ENCODE results near the gene SENP8.
A peak's percentile ranks its signal among the peaks of the same experiment; 100 is the strongest.
"Not testable (repeated sequence)": the region's sequence is repeated elsewhere in the genome, so short reads cannot be mapped to it uniquely, and the experiment has no call there.

Gene SENP8

DNA sequence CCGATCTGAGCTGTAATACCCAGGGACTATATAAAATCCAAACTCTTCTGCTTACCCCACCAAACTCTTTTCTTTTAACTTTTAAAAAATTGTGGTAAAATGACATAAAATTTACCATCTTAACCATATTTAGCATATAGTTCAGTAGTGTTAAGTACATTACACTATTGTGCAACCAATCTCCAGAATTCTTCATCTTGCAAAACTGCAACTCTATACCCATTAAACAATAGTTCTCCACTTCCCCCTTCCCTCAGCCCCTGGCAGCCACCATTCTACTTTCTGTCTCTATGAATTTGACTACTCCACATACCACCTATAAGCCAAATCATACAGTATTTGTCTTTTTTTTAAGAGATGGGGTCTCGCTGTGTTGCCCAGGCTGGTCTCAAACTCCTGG, 38.7 kb downstream of the SENP8 start:
- DNase-seq, result no peak

DNA sequence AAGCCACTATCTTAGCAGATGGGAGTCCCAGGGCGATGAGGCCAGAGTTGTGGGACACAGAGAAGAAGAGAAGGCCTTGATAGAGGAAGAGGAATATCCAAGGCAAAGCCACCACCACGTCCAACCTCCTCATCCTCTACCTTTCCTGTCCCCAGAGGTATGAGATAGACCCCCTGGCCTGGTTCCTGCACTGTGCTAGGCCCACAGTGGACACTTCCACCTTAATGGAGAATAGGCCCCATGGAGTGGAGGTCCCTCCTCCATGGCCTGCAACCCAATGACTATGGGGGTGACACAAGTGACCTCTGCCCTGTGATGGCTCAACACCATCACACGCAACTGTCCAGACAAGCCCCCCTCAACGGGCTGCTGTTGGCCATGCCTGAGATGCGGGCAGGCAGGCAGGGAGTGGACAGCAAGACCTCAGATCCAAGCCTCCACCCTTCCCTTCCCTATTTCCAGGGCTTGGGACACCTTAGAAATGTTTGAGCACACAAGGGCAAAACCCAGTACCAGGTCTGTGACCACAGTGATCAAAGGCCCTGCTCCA, 42.6 kb downstream of the SENP8 start:
- no peak for DNase-seq

DNA sequence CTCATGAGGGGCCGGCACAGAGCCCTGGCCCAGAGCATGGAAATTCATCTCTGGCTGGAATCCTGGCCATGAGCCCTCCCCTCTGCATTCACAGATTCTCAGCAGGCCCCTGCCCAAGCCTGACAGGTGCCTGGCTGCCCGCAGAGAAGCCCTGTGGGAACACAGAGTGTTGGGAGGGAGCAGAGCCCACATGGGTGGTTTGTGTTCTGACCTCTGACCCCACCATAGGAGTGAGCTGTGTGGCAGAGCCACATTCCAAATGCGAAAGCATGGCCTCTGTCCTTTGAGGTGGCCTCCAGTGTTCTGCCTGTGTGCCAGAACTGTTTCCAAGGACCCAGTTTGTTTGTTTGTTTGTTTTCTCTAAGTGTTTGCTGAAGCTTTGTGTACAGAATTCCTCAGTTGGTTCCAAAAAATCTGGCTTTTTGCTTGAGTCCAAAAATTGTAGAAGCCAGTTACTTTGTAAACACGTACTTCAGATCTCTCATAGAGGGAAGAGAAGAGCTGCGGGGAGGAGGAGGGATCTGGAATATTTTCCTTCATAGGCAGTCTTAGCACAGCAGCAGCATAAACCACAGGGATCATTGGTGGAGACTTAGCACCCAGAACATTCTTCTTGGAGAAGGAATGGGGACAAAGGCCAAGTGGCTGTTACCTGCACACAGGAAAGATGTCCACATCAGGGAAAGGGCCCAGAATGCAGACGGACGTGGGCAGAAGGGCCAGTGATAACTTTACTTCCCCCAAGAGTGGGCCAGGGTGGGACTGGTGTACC, 43.3 kb downstream of the SENP8 start:
- DNase-seq, result no peak

DNA sequence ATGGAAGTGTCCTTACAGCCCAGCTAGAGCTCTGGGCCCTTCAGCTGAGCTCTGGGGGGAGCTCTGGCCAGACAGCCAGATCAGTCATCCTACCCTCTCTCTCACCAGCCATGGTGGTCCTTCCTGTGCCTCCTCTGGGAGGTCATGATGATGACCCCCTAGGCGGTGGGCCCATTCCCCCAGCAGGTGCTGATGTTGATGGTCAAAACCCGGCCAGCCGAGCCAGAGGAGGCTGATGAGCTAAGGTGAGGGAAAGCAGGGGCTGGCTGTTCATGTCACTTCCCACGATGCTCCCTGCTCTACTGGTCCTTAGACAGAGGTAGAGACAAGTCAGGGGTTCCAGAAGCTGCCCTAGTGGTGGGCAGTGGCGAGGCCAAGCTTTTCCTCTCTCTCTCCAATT, 44.4 kb downstream of the SENP8 start:
- DNase-seq, result no peak

DNA sequence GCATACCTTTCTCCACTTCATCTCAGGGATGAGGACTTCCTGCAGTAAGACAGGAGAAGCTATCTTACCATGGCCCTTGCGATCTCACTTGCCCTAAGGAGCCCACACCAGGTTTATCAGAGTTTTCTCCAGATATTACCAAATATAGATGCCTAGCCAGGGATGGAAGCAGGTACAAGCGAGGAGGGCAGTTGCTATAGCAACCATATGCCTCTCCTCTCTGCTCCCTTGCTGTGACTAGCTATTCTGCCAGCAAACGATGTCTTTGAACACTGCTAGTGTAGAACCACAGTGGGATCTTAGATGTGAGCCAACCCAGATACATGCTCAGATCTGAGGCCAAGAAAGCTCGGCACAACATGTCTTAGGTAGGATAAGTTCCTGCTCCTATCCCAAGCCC, 45.5 kb downstream of the SENP8 start:
- DNase-seq, result peak in 1 of 3 experiments; percentile 56

DNA sequence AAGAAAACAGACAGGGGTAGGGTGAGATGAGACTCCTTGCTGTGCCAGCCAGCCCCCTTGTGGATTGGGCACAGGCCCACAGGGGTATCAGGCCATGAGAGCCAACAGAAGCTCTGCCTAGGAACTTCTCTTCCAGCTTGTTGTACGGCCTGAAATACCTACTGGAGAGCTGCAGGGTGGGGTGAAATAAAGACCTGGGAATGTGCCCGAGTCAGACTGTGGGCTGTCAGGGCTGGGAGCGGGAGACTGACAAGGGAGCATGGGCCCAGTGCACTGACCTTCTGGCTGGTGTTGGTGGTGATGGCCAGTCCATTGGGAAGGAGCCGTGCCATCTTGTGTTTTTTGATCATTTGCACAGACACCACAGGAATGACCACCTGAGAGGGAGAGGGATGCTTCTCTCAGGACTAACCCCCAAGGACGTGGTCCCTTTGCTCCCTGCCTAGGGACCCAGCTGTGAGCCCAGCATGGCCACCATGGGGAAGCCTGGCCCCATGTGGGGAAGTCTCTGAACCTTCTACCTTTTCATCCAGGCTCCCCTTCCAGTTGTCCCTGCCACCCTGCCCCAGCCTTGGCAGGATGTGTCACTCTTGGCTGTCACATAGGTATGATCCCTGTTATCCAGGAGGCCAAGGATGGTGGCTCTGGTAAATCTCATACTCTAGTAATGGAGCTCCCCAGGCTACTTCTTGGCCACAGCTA, 48.7 kb downstream of the SENP8 start:
- no peak for DNase-seq

DNA sequence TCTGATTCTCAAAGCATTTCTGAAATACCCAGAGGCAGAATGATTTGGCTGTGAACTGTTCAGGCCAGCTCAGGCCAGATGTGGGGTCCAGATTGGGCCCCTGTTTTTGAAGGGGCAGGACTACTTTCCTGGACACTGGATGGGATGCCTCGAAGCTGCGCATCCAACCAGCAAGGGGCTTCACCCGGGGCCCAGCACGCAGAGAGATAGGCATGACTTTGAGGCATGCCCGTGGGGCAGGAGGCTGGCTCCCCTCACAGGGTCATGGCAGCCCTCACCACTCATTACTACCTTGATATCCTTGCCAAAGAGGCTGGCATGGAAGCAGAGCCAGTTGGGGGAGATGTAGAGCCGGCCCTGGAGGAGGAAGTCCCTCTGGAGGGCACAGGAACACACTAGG, 49.2 kb downstream of the SENP8 start:
- no peak for DNase-seq

DNA sequence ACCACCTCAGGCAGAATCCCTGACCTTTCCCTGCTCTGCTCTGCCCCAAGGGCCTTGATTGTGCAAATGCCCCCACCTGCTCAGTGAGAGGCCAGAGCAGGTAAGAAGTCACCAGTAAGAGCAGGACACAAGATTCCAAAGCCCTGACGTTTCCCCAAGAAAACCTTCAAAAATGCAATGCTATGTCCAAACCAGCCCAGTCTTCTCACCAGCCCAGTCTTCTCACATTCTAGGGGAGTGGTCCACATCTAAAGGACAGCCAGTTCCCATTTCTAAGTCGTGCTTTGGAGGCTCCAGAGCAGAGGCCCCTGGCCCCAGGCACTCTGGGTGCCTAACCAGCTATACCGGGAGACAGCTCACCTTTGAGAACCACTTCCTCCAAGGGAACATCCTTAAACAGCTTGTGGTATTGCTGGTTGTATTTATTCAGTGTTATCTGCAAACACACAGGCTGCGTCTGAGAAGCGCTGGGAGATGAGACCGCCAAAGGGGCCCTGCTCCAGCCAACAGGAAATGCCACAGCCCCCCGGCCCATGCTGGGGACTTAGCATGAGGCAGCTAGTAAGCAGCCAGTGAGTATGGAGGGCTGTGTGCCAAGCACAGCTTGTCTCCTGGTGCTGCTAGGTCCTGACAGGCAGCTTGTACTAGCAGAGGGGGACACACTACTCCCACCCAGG, 50.1 kb downstream of the SENP8 start:
- no peak for DNase-seq

DNA sequence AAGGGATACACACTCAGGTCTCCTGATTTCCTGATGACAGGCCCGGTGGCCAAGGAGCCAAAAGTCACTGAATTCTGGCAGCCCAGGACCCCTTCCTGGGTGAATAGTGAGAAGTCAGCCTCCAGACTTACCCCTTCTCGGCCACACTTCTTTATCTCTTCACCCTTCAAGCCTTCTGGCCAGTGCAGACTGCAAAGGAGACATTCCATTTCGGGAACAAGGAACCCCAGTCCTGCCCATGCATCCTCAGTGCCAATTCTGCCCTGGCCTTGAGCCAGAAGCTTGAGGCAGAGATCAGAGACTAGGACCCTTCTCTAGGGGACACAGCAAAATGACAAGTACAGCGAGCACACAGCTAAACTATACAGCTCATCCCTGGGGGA, 50.6 kb downstream of the SENP8 start:
- DNase-seq, result no peak

DNA sequence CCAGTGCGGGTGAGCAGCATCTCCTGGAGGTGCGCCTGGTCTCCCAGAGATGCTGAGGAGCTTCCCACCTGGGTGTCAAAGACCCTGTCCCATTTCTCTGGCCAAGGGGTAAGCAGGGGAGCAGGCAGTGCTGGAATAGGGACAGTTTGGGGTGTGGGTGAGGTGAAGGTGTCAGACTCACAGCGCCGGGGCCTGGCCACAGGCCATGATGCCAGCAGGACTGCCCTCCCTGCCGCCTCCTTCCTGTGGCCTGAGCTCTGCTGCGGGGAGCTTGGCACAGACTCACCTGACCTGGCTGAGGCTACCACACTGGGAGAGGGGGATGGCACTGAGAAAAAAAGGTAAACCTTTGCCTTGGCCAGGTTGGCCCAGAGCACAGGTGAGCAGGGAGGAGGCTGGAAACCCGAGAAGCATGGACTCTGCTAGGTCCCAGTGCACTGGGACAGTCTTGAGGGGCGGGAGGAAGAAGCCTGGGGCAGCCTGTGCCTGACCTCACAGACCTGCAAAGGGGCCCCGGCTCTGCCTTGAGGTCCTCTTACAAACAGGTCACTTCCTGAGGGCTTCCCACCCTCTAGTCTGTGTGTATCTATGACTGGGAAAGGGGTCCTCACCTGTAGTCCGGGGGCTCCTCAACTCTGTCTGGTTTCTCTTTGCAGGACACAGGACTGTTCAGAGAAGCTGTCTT, 51.2 kb downstream of the SENP8 start:
- DNase-seq, result no peak

DNA sequence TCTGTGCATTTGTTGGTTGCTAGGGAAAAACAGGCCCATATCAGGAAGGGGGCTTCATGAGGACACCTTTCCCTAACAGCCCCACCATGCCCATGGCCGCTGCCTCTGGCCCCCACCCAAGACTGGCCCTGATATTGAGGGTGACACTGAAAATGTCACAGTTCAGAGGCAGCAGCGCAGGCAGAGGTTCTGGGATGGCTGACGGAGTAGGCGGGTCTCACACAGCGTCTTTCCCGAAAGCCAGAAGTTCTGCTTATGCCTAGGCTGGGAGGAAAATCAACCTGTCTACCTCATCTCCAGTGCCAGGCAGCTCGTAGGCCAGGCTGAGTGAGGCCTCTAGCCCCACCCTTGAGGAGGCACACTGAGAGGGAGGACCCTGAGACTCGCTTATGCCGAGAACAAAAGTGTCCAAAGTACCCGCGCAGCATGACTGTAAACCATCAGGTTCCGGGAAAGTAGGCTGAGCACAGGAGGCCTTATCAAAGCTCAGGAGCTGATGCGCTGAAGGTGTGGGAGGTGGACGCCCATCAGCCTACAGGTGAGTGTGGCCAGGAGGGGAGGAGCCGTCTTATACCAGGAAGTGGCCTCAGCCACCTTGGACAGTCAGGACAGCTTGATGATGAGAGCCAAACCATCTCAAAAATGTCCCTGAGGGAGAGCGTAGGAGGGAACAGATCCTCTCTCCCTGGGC, 51.9 kb downstream of the SENP8 start:
- DNase-seq, result no peak

DNA sequence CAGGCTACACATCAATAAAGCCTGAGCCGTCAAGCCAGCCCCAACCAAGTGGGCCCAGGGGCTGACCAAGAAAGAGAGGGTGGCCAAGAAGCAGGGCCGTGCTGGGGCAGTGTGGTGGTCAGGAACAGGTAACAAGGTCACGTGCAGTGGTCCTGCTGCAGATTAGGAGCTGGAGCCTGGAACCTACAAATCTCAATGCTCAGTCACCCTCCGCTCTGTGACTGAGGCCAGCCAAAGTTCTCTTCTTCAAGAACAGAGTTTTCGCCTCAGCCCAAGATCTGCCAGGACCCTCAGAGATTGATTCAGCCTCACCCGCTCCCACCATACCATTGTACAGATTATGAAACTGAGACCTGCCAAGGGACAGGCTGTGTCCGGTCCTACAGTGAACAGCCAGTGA, 52.5 kb downstream of the SENP8 start:
- DNase-seq, result no peak

DNA sequence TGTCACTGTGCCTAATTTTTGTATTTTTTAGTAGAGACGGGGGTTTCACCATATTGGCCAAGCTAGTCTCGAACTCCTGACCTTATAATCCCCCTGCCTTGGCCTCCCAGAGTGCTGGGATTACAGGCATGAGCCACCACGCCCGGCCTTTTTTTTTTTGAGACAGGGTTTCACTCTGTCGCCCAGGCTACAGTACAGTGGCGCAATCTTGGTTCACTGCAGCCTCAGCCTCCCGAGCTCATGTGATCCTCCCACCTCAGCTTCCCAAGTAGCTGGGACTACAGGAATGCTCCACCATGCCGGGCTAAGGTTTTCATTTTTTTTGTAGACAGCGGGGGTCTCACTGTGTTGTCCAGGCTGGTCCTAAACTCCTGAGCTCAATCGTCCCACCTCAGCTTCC, 53.8 kb downstream of the SENP8 start:
- DNase-seq, result not testable (repeated sequence)

DNA sequence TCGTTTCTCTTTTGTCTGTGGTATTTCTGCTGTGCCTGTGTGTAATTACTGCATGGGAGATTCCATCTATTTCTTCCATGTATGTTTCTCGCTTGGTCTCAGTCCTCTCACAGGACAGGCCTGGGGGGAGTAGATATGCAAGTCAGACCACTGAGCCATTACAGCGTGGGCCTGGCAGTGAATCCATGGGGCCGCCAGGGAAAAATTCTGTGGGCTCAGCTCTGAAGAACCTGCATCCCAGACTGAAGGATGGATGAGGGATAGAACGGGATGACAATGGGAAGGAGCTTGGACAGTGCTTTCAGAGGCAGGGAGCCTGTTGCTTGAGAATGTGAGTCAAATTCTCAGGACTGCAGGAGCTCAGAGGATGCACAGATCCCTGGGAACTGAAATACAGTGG, 54.6 kb downstream of the SENP8 start:
- no peak for DNase-seq

DNA sequence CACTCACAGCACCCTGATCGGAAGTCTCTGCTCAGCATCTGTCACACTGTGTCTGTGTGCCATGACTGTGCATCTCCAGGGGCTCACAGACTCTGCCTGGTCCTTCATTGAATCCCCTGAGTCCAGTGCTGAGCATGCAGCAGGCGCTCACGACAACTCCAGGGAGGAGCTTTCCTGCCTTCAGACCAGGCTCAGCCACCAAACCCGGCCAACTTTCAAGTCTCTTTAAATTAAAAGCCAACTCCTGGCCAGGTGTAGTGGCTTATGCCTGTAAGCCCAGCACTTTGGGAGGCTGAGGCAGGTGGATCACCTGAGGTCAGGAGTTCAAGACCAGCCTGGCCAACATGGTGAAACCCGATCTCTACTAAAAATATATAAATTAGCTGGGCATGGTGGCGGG, 55.2 kb downstream of the SENP8 start:
- no peak for DNase-seq

DNA sequence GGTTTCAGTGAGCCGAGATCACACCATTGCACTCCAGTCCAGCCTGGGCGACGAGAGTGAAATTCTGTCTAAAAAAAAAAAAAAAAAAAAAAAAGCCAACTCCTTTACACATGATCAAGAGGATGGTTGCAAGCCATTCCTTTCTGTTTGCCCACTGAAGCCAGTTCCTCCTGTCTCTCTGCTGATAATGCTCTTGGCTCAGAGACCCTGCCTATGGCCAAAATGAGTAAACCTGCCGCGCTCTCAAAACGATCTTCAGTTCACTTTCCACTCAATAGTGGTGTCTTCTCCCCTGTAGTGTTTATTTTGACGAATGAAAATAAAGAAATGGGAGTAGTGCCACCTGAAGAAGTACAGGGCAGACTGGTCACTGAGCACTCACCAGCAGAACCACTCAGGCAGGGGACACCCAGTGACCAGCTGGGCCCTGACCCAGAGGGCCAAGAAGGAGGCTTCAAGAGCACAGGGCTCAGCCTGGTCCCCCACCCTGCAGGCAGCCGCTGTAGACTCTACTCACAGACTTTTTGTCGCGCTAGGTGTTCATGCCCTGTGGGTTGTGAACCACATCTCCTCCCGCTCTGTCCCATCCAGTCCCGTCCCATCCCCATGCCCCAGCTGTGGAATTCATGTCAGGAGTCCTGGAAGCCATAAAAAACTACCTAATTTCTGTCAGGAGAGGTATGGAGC, 55.8 kb downstream of the SENP8 start:
- no peak for DNase-seq

DNA sequence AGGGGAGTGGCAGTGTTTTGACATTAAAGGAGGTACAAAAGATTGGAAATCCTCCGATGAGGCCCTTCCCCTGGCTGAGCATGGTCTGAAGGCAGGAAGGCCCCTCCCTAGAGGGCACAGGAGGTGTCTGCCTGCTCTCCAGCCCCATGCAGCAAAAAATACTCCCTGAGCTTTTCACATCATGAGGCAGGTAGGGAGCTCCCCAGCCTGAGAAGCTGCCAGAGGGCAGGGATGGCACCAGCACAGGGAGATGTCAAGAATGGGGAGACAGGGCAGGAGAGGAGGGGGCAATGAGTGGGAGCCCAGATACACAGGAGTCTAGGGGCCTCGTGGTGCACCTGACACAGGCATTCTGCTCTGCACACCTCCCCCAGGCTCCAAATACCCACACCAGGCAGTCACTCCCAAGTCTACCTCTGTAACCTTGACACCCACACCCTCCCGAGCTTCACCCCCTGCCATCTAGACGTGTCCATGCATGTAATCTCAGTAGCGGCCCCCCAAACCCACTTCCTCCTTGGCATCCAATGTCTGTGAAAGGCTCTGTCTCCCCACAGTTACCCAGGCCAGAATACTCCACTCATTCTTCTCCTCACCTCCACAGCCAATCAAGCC, 56.5 kb downstream of the SENP8 start:
- DNase-seq, result no peak

DNA sequence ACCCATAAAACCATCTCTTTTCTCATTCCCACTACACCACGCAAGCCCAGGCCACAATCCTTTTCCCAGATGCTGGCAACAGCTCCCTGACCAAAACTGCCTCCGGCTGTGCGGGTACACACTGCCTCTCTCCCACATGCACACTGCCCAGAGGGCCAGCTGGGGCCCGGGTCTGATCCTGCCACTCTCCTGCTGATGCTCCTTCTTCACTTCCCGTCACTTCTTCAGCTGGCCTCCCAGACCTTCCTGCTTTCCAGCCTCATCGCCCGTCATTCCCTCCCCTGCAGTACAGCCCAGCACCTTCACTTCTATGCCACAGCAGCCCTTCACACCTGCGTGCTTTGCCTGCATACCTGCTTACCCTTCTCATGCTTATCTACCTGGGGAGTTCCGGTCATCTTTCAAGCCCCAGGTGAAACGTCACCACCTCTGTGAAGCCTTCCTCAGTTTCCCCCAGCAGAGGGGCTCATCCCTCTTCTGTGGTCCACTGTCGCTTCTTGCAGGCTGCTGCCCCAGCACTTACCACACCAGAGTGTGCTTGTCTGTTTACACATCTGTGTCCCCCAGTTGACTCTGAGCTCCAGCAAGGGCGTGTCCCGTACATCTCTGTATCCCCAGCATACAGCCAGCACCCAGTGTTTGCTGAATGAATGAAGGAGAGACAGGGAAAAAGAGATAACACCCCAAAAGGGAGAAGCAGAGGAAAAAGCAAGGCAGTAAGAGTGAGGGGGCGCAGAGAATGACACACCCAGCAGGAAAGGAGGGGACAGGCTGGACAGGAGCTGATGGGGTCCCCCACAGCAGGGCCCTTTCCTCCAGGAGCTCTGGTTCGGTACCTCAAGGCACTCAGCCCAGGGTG, 57.2 kb downstream of the SENP8 start:
- DNase-seq, result no peak

DNA sequence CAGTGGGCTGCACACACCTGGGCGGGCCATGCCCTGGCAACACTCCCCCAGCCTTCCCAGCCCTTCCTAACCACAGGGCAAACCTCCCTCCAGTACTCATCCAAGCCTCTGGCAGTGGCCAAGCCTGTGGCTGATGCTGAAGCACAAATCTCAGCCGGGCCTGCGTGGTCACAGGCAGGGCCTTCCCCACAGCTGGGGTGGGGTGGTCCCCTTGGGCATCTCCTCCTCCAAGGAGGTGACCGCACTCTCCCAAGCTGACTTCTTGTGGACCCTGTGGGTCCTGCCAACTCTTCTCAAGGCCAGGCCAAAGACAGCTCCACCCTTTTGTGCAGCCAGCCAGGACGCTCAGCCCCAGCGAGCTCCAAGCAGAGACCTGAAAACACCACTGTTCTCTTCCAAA, 58.0 kb downstream of the SENP8 start:
- DNase-seq, result no peak

DNA sequence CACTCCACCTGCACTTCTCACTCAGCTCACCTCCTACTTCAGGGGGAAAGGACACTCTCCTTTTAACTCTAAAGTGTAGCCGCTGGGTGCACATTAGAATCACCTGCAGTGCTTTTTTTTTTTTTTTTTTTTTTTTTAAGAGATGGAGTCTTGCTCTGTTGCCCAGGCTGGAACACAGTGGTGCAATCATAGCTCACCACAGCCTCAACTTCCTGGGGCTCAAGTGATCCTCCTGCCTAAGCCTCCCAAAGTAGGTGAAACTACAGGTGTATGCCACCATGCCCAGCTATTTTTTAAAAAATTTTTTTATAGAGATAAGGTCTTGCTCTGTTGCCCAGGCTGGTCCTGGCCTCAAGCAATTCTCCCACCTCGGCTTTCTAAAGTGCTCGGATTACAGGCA, 58.5 kb downstream of the SENP8 start:
- no peak for DNase-seq

Data from NCI-H1417 (cell line).